ES-I3 (cell line): Measurements from ENCODE around the gene KIAA0232.
"Not testable (repeated sequence)": the region's sequence is repeated elsewhere in the genome, so short reads cannot be mapped to it uniquely, and the experiment has no call there.

ENCODE experiments used
- H3K36me3 ChIP-seq: 2 replicates; pipeline ENCODE4 v1.6.1; 2013; ENCODE audit warnings: mild to moderate bottlenecking, low read length, control low read depth, moderate library complexity; ENCODE audit not compliant: insufficient read depth
- H3K4me1 ChIP-seq: 2 replicates; pipeline ENCODE4 v1.6.1; 2013; ENCODE audit warnings: mild to moderate bottlenecking, control low read depth, low read length; ENCODE audit not compliant: insufficient read depth
- H3K9ac ChIP-seq: 2 replicates; pipeline ENCODE4 v1.6.1; 2013; ENCODE audit warnings: low read depth, mild to moderate bottlenecking, low read length, moderate library complexity
- H3K9me3 ChIP-seq: 2 replicates; pipeline ENCODE4 v1.6.1; 2013; ENCODE audit warnings: mild to moderate bottlenecking, low read length, moderate library complexity; ENCODE audit not compliant: control insufficient read depth, insufficient read depth

KIAA0232 gene

DNA sequence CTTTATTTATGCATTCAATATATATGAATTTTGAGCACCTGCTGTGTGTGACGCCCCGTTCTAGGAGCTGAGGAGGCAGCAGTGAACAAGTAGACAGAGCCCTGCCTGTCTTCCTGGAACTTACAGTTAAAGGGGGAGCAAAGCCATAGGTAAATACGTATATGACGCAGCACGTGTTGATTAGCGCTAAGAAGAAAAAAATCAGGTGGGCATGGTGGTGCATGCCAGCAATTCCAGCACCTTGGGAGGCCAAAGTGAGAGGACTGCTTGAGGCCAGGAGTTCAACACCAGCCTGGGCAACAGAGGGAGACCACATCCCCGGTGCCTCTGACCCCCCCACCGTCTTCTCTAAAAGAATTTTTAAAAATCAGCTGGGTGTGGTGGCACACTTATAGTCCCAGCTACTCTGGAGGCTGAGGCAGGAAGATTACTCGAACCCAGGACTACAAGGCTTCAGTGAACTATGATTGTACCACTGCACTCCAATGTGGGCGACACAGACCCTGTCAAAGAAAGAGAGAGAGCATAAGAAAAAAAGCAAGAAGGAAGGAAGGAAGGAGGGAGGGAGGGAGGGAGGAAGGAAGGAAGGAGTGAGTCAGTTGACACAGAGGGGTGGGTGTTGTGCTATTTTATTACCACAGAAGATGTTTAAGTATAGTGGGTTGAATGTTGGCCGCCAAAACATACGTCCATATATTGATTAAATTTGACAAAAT, 5.4 kb upstream of the KIAA0232 start:
- no peaks in the 10 kb centered on the region for H3K36me3 ChIP-seq
- H3K4me1 ChIP-seq = peaks cover 11% of the 10 kb centered on the region
- H3K9ac ChIP-seq = no peak overlapping the region
- no peaks in the 10 kb centered on the region for H3K9me3 ChIP-seq

GRCh38 chr4:6777636-6778281, 4.8 kb upstream of the KIAA0232 start:
- Histone ChIP-seq H3K9me3 (no peaks in the 10 kb centered on the region), H3K36me3 (no peaks in the 10 kb centered on the region), H3K9ac (no peak overlapping the region), H3K4me1 (peaks cover 11% of the 10 kb centered on the region)

GRCh38 chr4:6778435-6778834, 4.1 kb upstream of the KIAA0232 start:
- Histone ChIP-seq H3K4me1 (peaks cover 11% of the 10 kb centered on the region), H3K36me3 (no peaks in the 10 kb centered on the region), H3K9ac (no peak overlapping the region), H3K9me3 (no peaks in the 10 kb centered on the region)

DNA sequence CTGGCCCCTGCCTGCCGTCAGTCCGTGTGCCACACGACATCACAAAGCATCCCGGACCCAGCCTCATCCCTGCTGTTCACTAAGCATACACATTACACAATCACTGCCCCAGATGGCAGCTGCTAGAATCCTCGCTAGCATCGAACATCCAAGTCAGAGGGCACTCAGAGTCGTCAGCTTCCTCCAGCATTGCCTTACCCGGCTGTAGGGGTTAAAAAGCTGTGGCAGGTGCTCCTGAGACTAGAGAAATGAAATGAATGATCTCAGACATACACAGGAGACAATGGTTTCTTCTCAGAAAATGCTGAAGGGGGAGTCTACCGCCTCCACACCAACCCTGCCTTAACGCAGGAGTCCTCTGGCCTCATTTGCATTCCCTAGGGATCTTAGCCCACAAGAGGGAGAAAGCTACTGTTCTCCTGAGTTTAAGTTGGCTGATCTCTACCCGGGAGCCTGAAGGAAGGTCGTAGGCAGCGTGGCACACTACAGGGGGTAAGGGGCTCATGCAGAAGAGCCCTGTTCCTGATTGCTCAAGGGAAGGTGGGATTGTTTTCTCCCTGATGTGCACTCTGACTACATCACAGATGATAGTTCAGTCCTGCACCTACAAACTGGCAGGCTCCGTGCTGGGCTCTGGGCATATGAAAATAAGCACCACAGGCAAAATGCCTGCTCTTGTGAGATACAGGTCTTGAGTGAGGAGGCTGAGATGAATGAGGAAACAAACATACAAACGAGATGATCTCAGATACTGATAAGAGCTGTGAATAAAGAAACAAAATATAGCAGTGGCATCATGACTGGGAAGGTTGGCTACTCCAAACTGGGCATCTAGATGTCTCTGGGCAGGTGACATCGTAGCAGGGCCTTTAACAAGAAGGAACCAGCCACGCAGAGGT, 2.6 kb upstream of the KIAA0232 start:
- Histone ChIP-seq H3K36me3 (no peaks in the 10 kb centered on the region), H3K9ac (no peak overlapping the region), H3K4me1 (peaks cover 14% of the 10 kb centered on the region), H3K9me3 (no peaks in the 10 kb centered on the region)

- Histone ChIP-seq H3K4me1 (peaks cover 14% of the 10 kb centered on the region), H3K9ac (no peak overlapping the region), H3K9me3 (no peaks in the 10 kb centered on the region), H3K36me3 (no peaks in the 10 kb centered on the region)
These were observed 1.4 kb upstream of the KIAA0232 start for GRCh38 chr4:6781113-6781512.

- no peaks in the 10 kb centered on the region for H3K36me3 ChIP-seq
- peak overlapping the region; percentile 88 for H3K9ac ChIP-seq
- H3K4me1 ChIP-seq = peaks cover 14% of the 10 kb centered on the region
- H3K9me3 ChIP-seq = no peaks in the 10 kb centered on the region
These were observed 966 bp upstream of the KIAA0232 start for GRCh38 chr4:6781561-6781960.

DNA sequence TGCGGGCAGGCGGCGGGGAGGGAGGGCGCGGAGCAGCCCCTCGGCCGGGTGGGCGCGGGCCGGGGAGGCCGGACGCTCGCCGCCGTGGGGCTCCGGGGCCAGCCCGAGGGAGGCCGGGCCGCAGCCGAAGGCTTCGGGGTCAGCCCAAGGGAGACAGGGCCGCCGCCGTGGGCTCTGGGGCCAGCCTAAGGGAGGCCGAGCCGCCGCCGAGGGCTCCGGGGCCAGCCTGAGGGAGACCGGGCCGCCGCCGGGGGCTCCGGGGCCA, 251 bp downstream of the KIAA0232 start:
- Histone ChIP-seq H3K4me1 (peaks cover 10% of the 10 kb centered on the region), H3K9me3 (no peaks in the 10 kb centered on the region), H3K36me3 (no peaks in the 10 kb centered on the region; the same call in 1 of the 2 replicates), H3K9ac (peak overlapping the region; percentile 88)

- H3K4me1 ChIP-seq = peaks cover 8% of the 10 kb centered on the region; the same call in 1 of the 2 replicates
- no peaks in the 10 kb centered on the region for H3K9me3 ChIP-seq
- H3K9ac ChIP-seq = peak overlapping the region; percentile 88
- no peaks in the 10 kb centered on the region; the same call in 1 of the 2 replicates for H3K36me3 ChIP-seq
These were observed 819 bp downstream of the KIAA0232 start for GRCh38 chr4:6783111-6783981.

GRCh38 chr4:6785572-6785925, 3.0 kb downstream of the KIAA0232 start:
- 0 out of 2 replicates have a peak, but pooled peaks cover 3% of the 10 kb centered on the region for H3K4me1 ChIP-seq
- no peaks in the 10 kb centered on the region for H3K9me3 ChIP-seq
- H3K9ac ChIP-seq = no peak overlapping the region
- no peaks in the 10 kb centered on the region; the same call in 1 of the 2 replicates for H3K36me3 ChIP-seq

- Histone ChIP-seq H3K9me3 (no peaks in the 10 kb centered on the region; the same call in 1 of the 2 replicates), H3K4me1 (0 out of 2 replicates have a peak, but pooled peaks cover 3% of the 10 kb centered on the region), H3K36me3 (no peaks in the 10 kb centered on the region; the same call in 1 of the 2 replicates), H3K9ac (no peak overlapping the region)
These were observed 5.6 kb downstream of the KIAA0232 start for GRCh38 chr4:6788123-6788522.

GRCh38 chr4:6791245-6791644, 8.7 kb downstream of the KIAA0232 start:
- H3K9me3 ChIP-seq, H3K4me1 ChIP-seq, H3K9ac ChIP-seq, H3K36me3 ChIP-seq: not testable (repeated sequence)

DNA sequence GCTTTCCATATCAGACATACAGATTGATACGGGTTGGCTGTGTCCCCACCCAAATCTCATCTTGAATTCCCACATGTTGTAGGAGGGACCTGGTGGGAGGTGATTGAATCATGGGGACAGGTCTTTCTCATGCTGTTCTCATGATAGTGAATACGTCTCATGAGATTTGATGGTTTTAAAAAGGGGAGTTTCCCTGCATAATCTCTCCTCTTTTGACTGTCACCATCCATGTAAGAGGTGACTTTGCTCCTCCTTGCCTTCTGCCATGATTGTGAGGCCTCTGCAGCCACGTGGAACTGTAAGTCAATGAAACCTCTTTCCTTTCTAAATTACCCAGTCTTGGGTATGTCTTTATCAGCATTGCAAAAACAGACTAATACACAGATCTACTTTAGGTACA, 9.3 kb downstream of the KIAA0232 start:
- H3K9ac ChIP-seq, H3K4me1 ChIP-seq, H3K9me3 ChIP-seq, H3K36me3 ChIP-seq: not testable (repeated sequence)

- Histone ChIP-seq H3K9ac (no peak overlapping the region), H3K4me1 (no peaks in the 10 kb centered on the region), H3K9me3 (no peaks in the 10 kb centered on the region; the same call in 1 of the 2 replicates), H3K36me3 (no peaks in the 10 kb centered on the region; the same call in 1 of the 2 replicates)
These were observed 11.7 kb downstream of the KIAA0232 start for GRCh38 chr4:6794189-6794588.

- Histone ChIP-seq H3K4me1 (no peaks in the 10 kb centered on the region), H3K9me3 (no peaks in the 10 kb centered on the region; the same call in 1 of the 2 replicates), H3K36me3 (no peaks in the 10 kb centered on the region; the same call in 1 of the 2 replicates), H3K9ac (no peak overlapping the region)
These were observed 13.3 kb downstream of the KIAA0232 start for GRCh38 chr4:6795821-6796220.
